GM19463 (cell line): Measurements from ENCODE around the gene KLHL25.
A peak's percentile ranks its signal among the peaks of the same experiment; 100 is the strongest.
"Not testable (repeated sequence)": the region's sequence is repeated elsewhere in the genome, so short reads cannot be mapped to it uniquely, and the experiment has no call there.

ENCODE experiments used
- ATAC-seq: cut with Tn5 transposase; IDR thresholded peaks from one replicate; pipeline ENCODE4 v1.9.1; 2021; ENCODE audit warnings: mild to moderate bottlenecking, moderate library complexity; ENCODE audit not compliant: unreplicated experiment

KLHL25 gene

GRCh38 chr15:85794598-85795336, at the start of gene KLHL25:
Gene KLHL25, minus strand, starts transcription at chr15:85794925. Its CDS starts 25,115 bp downstream, at chr15:85769810.
- ATAC-seq = peak; percentile 99

- no peak for ATAC-seq
Observed at GRCh38 chr15:85840802-85841152, 46.1 kb upstream of the KLHL25 start.

GRCh38 chr15:85840079-85840801, 45.5 kb upstream of the KLHL25 start:
- ATAC-seq = peak; percentile 98

- no peak for ATAC-seq
Observed at GRCh38 chr15:85839643-85840042, 44.9 kb upstream of the KLHL25 start.

- no peak for ATAC-seq
Observed at GRCh38 chr15:85838655-85839054, 43.9 kb upstream of the KLHL25 start.

GRCh38 chr15:85837881-85838280, 43.2 kb upstream of the KLHL25 start:
- no peak for ATAC-seq

GRCh38 chr15:85837011-85837433, 42.3 kb upstream of the KLHL25 start:
- ATAC-seq = no peak

GRCh38 chr15:85834651-85835050, 39.9 kb upstream of the KLHL25 start:
- ATAC-seq = no peak

- no peak for ATAC-seq
Observed at GRCh38 chr15:85832394-85832793, 37.7 kb upstream of the KLHL25 start.

GRCh38 chr15:85831415-85832113, 36.8 kb upstream of the KLHL25 start:
- no peak for ATAC-seq

- not testable (repeated sequence) for ATAC-seq
Observed at GRCh38 chr15:85829754-85830153, 35.0 kb upstream of the KLHL25 start.

GRCh38 chr15:85828874-85829273, 34.1 kb upstream of the KLHL25 start:
- ATAC-seq = no peak

- ATAC-seq = no peak
Observed at GRCh38 chr15:85828126-85828525, 33.4 kb upstream of the KLHL25 start.

- no peak for ATAC-seq
Observed at GRCh38 chr15:85826756-85827515, 32.2 kb upstream of the KLHL25 start.

GRCh38 chr15:85825719-85826118, 31.0 kb upstream of the KLHL25 start:
- no peak for ATAC-seq

GRCh38 chr15:85825118-85825517, 30.4 kb upstream of the KLHL25 start:
- no peak for ATAC-seq

- no peak for ATAC-seq
Observed at GRCh38 chr15:85821545-85821944, 26.8 kb upstream of the KLHL25 start.

GRCh38 chr15:85819938-85820337, 25.2 kb upstream of the KLHL25 start:
- ATAC-seq = no peak

- ATAC-seq = no peak
Observed at GRCh38 chr15:85813234-85813633, 18.5 kb upstream of the KLHL25 start.

- no peak for ATAC-seq
Observed at GRCh38 chr15:85810075-85810474, 15.3 kb upstream of the KLHL25 start.

GRCh38 chr15:85805420-85805819, 10.7 kb upstream of the KLHL25 start:
- ATAC-seq = no peak
